Activated CD8-positive, alpha-beta T cell treated with anti-CD3 and anti-CD28 coated beads for 36 hours (primary cell): Measurements from ENCODE around the gene COG1. TPM values are rescaled to one million over a fixed set of nuclear protein-coding genes. Genes with fewer than 3 reads are reported as not detected.

Experiments
- ATAC-seq: fragments of 200-7000 bp; cut with Tn5 transposase; one replicate; pipeline ENCODE4 v1.10.0; 2021; ENCODE audit warnings: mild to moderate bottlenecking, moderate library complexity
- CTCF ChIA-PET: fragments of 350-600 bp; sonication (Branson Sonifier 250); formaldehyde crosslinking; loops from one replicate; lab custom pipeline; 2021; ENCODE audit warnings: antibody characterized with exemption; lab: Charles Lee
- POLR2A ChIA-PET: fragments of 350-600 bp; sonication (Branson Sonifier 250); formaldehyde crosslinking; loops from one replicate; lab custom pipeline; 2021; ENCODE audit warnings: antibody characterized with exemption; lab: Charles Lee
- DNase-seq: peaks from one replicate; pipeline ENCODE4 v3.0.0-alpha.2; 2020
- H3K27ac Mint-ChIP-seq: one replicate; pipeline ENCODE4 v1.8.0; 2021; ENCODE audit warnings: mild to moderate bottlenecking, mixed read lengths
- H3K27me3 Mint-ChIP-seq: one replicate; pipeline ENCODE4 v1.8.0; 2021; ENCODE audit warnings: mixed read lengths
- H3K36me3 Mint-ChIP-seq: one replicate; pipeline ENCODE4 v1.8.0; 2021; ENCODE audit warnings: low read depth, mixed read lengths
- H3K4me1 Mint-ChIP-seq: one replicate; pipeline ENCODE4 v1.8.0; 2021; ENCODE audit warnings: low read depth, mixed read lengths
- H3K4me3 Mint-ChIP-seq: one replicate; pipeline ENCODE4 v1.8.0; 2021; ENCODE audit warnings: mild to moderate bottlenecking, moderate library complexity, mixed read lengths
- H3K9me3 Mint-ChIP-seq: one replicate; pipeline ENCODE4 v1.8.0; 2021; ENCODE audit warnings: mixed read lengths
- intact Hi-C: fragments of 100-400 bp; cut with micrococcal nuclease; formaldehyde crosslinking; loops from one replicate; pipeline ENCODE4 v1.10.0; 2022
- total RNA-seq, 2 experiments: library from RNA; stranded (reverse); gene quantifications; one replicate each; pipeline ENCODE4 v1.2.3, GENCODE V29; 2021
- TF ChIP-seq, protein P1 (sequence below): fragments of 200-600 bp; IDR thresholded peaks from one replicate; pipeline ENCODE4 v1.8.0; 2022; ENCODE audit warnings: antibody characterized with exemption, mild to moderate bottlenecking

Gene COG1
- total RNA-seq, 2 experiments from 2014 or later, result 24.6 to 27.9 TPM

DNA sequence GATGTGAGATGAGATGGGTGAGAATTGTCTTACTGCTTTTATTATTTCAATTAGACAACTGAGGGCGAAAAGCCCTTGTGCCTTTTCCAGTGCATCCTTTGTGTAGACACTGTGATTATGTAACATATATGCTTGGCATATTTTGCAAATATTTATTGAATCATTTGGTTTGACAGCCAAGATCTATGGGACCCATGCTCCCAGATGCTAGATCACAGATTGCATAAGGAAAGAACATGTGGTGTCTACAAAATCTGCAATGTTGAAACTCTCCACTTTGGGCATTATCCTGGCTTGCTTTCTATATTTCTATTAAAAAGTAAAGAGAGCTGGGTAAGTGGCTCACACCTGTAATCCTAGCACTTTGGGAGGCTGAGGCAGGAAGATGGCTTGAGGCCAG is 4.8 kb upstream of the COG1 start:
- Mint-ChIP-seq H3K36me3 (peaks cover 8% of the 10 kb centered on the region), H3K9me3 (no peaks in the 10 kb centered on the region), H3K4me1 (peaks cover 4% of the 10 kb centered on the region), H3K27me3 (no peaks in the 10 kb centered on the region), H3K4me3 (no peak overlapping the region), H3K27ac (no peak overlapping the region)
- ChIA-PET CTCF (interaction anchor here (1.0 to 5.8 kb wide), 3 partner anchors 68 to 631 kb away, joined by 3 to 47 read pairs (median 9); no protein-coding TSS in a partner anchor), POLR2A (no interaction called here)
- no peak for ATAC-seq
- TF ChIP-seq, protein P1, sequence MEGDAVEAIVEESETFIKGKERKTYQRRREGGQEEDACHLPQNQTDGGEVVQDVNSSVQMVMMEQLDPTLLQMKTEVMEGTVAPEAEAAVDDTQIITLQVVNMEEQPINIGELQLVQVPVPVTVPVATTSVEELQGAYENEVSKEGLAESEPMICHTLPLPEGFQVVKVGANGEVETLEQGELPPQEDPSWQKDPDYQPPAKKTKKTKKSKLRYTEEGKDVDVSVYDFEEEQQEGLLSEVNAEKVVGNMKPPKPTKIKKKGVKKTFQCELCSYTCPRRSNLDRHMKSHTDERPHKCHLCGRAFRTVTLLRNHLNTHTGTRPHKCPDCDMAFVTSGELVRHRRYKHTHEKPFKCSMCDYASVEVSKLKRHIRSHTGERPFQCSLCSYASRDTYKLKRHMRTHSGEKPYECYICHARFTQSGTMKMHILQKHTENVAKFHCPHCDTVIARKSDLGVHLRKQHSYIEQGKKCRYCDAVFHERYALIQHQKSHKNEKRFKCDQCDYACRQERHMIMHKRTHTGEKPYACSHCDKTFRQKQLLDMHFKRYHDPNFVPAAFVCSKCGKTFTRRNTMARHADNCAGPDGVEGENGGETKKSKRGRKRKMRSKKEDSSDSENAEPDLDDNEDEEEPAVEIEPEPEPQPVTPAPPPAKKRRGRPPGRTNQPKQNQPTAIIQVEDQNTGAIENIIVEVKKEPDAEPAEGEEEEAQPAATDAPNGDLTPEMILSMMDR, result no peak
- intact Hi-C loops, result no loop called here
- DNase-seq, result no peak

DNA sequence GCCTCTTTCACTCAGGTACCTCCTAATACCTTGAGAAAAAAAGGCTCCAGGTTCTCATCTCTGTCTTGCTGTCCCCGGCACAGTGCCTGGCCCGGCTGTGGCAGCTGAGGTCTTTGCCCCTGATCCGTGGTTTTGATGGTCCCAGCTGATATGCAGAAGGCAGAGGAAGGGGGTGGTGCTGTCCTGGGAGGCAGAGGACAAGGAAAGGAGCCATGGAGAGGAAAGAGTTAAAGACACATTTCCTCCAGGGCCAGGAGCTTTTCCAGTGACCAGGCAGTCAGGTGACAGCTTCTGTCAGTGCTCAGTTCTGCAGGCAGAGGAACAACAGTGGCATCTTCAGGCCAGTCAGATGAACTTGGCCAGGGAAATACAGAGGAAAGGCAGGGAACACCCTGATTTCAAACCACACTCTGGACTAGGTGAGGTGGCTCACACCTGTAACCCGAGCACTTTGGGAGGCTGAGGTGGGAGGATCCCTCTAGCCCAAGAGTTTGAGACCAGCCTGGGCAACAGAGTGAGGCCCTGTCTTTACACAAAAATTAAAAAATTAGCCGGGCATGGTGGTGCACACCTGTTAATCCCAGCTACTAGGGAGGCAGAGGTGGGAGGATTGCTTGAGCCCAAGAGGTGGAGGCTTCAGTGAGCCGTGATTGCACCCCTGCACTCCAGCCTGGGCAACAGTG is 3.3 kb upstream of the COG1 start:
- Mint-ChIP-seq H3K36me3 (peaks cover 11% of the 10 kb centered on the region), H3K4me1 (peaks cover 10% of the 10 kb centered on the region), H3K4me3 (no peak overlapping the region), H3K9me3 (no peaks in the 10 kb centered on the region), H3K27ac (no peak overlapping the region), H3K27me3 (no peaks in the 10 kb centered on the region)
- ATAC-seq (no peak), DNase-seq (no peak)
- TF ChIP-seq, protein P1, result no peak
- ChIA-PET CTCF (interaction anchor here (1.4 to 6.0 kb wide), 6 partner anchors 42 to 633 kb away, joined by 4 to 47 read pairs (median 9); a partner anchor contains a TSS), POLR2A (no interaction called here)
- intact Hi-C loops, result loop anchor here (5.0 kb wide), 1 partner anchor 43 kb away; a partner anchor contains a TSS

DNA sequence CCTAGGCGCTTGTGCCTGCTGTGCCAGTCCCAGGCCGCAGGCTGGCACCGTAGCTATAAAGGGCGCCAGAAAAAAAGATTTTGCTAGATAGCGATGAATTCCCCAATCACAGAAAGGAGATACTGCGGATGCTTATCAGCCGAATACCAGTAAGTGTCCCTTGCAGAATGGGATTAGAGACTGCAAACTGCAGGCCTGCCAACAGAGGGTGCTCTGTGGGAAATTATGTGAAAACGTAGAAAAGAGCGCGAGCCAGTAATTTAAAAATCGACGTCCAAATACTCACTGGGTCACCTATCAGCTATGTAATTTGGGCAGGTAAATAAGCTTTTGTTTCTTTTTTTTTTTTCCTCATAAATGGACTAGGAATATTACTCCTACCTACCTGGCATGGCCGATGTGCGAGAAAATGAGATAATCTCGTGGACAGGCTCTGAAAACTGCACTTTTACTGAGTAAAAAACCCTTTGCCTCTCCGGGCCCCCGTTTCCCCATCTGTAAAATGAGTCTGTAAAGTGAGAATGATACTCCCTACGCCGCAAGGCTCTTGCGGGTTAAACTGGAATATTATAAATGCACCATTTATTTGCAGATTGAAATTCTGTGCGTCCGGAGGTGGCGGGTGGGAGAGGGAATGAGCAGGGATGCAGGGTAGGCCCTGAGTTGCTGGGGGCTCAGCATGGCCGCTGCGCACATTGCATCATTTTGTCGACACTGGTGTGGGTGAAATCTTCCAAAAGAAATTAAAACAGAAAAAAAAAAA is 1.2 kb upstream of the COG1 start:
- CTCF ChIA-PET, result interaction anchor here (0.6 to 6.0 kb wide), 14 partner anchors 9 to 465 kb away, joined by 3 to 47 read pairs (median 5); a partner anchor contains a TSS
- TF ChIP-seq, protein P1, result peak; percentile 95
- Mint-ChIP-seq H3K9me3 (no peaks in the 10 kb centered on the region), H3K27me3 (no peaks in the 10 kb centered on the region), H3K27ac (peak overlapping the region; percentile 99), H3K4me1 (peaks cover 22% of the 10 kb centered on the region), H3K36me3 (peaks cover 13% of the 10 kb centered on the region), H3K4me3 (peak overlapping the region; percentile 95)
- POLR2A ChIA-PET, result interaction anchor here (0.6 to 5.6 kb wide), 16 partner anchors 11 to 629 kb away, joined by 3 to 39 read pairs (median 5); a partner anchor contains a TSS
- intact Hi-C loops, result loop anchor here (5.0 kb wide), 1 partner anchor 41 kb away; a partner anchor contains a TSS
- ATAC-seq (peak; percentile 44), DNase-seq (peak; percentile 85)

- Mint-ChIP-seq H3K27ac (peak overlapping the region; percentile 99), H3K27me3 (no peaks in the 10 kb centered on the region), H3K4me1 (peaks cover 22% of the 10 kb centered on the region), H3K9me3 (no peaks in the 10 kb centered on the region), H3K36me3 (peaks cover 18% of the 10 kb centered on the region), H3K4me3 (peak overlapping the region; percentile 95)
- intact Hi-C loops, result loop anchor here (5.0 kb wide), 1 partner anchor 40 kb away; a partner anchor contains a TSS
- ATAC-seq (peak; percentile 79), DNase-seq (peak; percentile 77)
- ChIA-PET POLR2A (interaction anchor here (0.7 to 5.6 kb wide), 17 partner anchors 10 to 679 kb away, joined by 3 to 39 read pairs (median 5); a partner anchor contains a TSS), CTCF (interaction anchor here (0.6 to 6.0 kb wide), 12 partner anchors 10 to 466 kb away, joined by 3 to 47 read pairs (median 6); a partner anchor contains a TSS)
- TF ChIP-seq, protein P1, result no peak
These were observed 505 bp upstream of the COG1 start for GRCh38 chr17:73192206-73192893.
